GM12891 (cell line): ENCODE results near the gene CAPS2.

ENCODE experiments used
- DNase-seq: peaks from one replicate; pipeline ENCODE4 v3.0.0; 2011; ENCODE audit warnings: low spot score; ENCODE audit not compliant: insufficient read length
- FAIRE-seq: peaks from 2 replicates; lab custom pipeline; 2011; peaks lifted over from hg19 to GRCh38; lab: Jason Lieb, UNC
- PAX5 ChIP-seq: IDR thresholded peaks from 2 replicates; pipeline ENCODE4 v1.6.1; 2011; ENCODE audit warnings: low read length, moderate library complexity, mild to moderate bottlenecking; ENCODE audit not compliant: insufficient read depth, severe bottlenecking
- POLR2A ChIP-seq: IDR thresholded peaks from 2 replicates; pipeline ENCODE4 v1.6.1; 2011; ENCODE audit warnings: low read depth, low read length, control low read depth
- POLR2AphosphoS5 ChIP-seq: IDR thresholded peaks from 2 replicates; pipeline ENCODE4 v1.6.1; 2011; ENCODE audit warnings: low read depth, low read length, control low read depth
- POU2F2 ChIP-seq: IDR thresholded peaks from 2 replicates; pipeline ENCODE4 v1.6.1; 2011; ENCODE audit warnings: low read depth, mild to moderate bottlenecking, control low read depth, low read length, moderate library complexity
- SPI1 ChIP-seq: IDR thresholded peaks from 2 replicates; pipeline ENCODE4 v1.6.1; 2011; ENCODE audit warnings: low read depth, low read length, control low read depth
- TAF1 ChIP-seq: IDR thresholded peaks from 2 replicates; pipeline ENCODE4 v1.6.1; 2011; ENCODE audit warnings: low read depth, low read length, control low read depth

The CAPS2 gene

GRCh38 chr12:75275702-75276101 lies 54.4 kb downstream of the CAPS2 start:
- TF ChIP-seq POU2F2: no peak
- no peak for TF ChIP-seq POLR2A
- no peak for TF ChIP-seq SPI1
- TF ChIP-seq POLR2AphosphoS5: no peak
- no peak for TF ChIP-seq TAF1
- TF ChIP-seq PAX5: no peak
- DNase-seq: no peak
- FAIRE-seq: no peak

- no peak for FAIRE-seq
- no peak for TF ChIP-seq TAF1
- TF ChIP-seq POLR2AphosphoS5: no peak
- no peak for TF ChIP-seq POU2F2
- no peak for TF ChIP-seq SPI1
- no peak for TF ChIP-seq POLR2A
- no peak for TF ChIP-seq PAX5
- DNase-seq: no peak
Observed at GRCh38 chr12:75271576-75271975, 58.5 kb downstream of the CAPS2 start.

GRCh38 chr12:75270157-75270556 lies 60.0 kb downstream of the CAPS2 start:
- DNase-seq (no peak), FAIRE-seq (no peak)
- no peak for TF ChIP-seq POU2F2
- TF ChIP-seq PAX5: no peak
- no peak for TF ChIP-seq SPI1
- TF ChIP-seq POLR2AphosphoS5: no peak
- TF ChIP-seq TAF1: no peak
- no peak for TF ChIP-seq POLR2A

- TF ChIP-seq POLR2AphosphoS5 (no peak), POU2F2 (no peak), POLR2A (no peak)
- FAIRE-seq: no peak
- DNase-seq: no peak
Observed at GRCh38 chr12:75269209-75269608, 60.9 kb downstream of the CAPS2 start.

- TF ChIP-seq SPI1 (no peak), POLR2AphosphoS5 (no peak), POU2F2 (no peak), PAX5 (no peak), POLR2A (no peak), TAF1 (no peak)
- FAIRE-seq: no peak
Observed at GRCh38 chr12:75260316-75260715, 69.8 kb downstream of the CAPS2 start.

GRCh38 chr12:75259143-75259542 lies 71.0 kb downstream of the CAPS2 start:
- no peak for TF ChIP-seq TAF1
- no peak for TF ChIP-seq POLR2A
- TF ChIP-seq POU2F2: no peak
- TF ChIP-seq PAX5: no peak
- TF ChIP-seq POLR2AphosphoS5: no peak
- TF ChIP-seq SPI1: no peak
- DNase-seq (no peak), FAIRE-seq (no peak)

More at GRCh38 chr12:75260316-75260715, 69.8 kb downstream of the CAPS2 start:
- no peak for DNase-seq

- DNase-seq (no peak), FAIRE-seq (no peak)
- TF ChIP-seq POU2F2: no peak
- TF ChIP-seq SPI1: no peak
- TF ChIP-seq POLR2AphosphoS5: no peak
- no peak for TF ChIP-seq POLR2A
- TF ChIP-seq PAX5: no peak
- no peak for TF ChIP-seq TAF1
Observed at GRCh38 chr12:75257510-75257909, 72.6 kb downstream of the CAPS2 start.

GRCh38 chr12:75245108-75245507 lies 85.0 kb downstream of the CAPS2 start:
- TF ChIP-seq POLR2A (no peak), POU2F2 (no peak), PAX5 (no peak), TAF1 (no peak), SPI1 (no peak), POLR2AphosphoS5 (no peak)
- DNase-seq (no peak), FAIRE-seq (no peak)

- TF ChIP-seq SPI1 (peak; percentile 77), POLR2A (no peak), POU2F2 (no peak), TAF1 (no peak), PAX5 (no peak)
- FAIRE-seq: no peak
Observed at GRCh38 chr12:75239987-75240386, 90.1 kb downstream of the CAPS2 start.

GRCh38 chr12:75236206-75236605 lies 93.9 kb downstream of the CAPS2 start:
- FAIRE-seq (no peak), DNase-seq (no peak)
- TF ChIP-seq POLR2A (no peak), POU2F2 (no peak)

More at GRCh38 chr12:75239987-75240386, 90.1 kb downstream of the CAPS2 start:
- no peak for DNase-seq

- DNase-seq (no peak), FAIRE-seq (no peak)
- TF ChIP-seq POU2F2 (no peak), PAX5 (no peak), TAF1 (no peak), POLR2A (no peak), POLR2AphosphoS5 (no peak), SPI1 (no peak)
Observed at GRCh38 chr12:75227132-75227531, 103.0 kb downstream of the CAPS2 start.
